Lung (tissue), 12 donors: ENCODE results near the gene NR4A3. TPM values are rescaled to one million over a fixed set of nuclear protein-coding genes. Genes with fewer than 3 reads are reported as not detected.

ENCODE experiments used
- ATAC-seq: fragments of 200-7000 bp; cut with Tn5 transposase; one replicate; pipeline ENCODE4 v1.9.1; 2020; ENCODE audit warnings: moderate number of reproducible peaks; ENCODE audit not compliant: insufficient read depth, low FRiP score
- DNase-seq, 3 donors: peaks; one replicate each; pipeline ENCODE4 v3.0.0-alpha.2; 2013 to 2017
- H3K27ac ChIP-seq, 2 donors: one replicate each; pipeline ENCODE4 v1.5.1; 2013; ENCODE audit warnings: mild to moderate bottlenecking in 2 of 2, moderate library complexity in 2 of 2, control low read depth in 1 of 2, inconsistent platforms in 1 of 2, low read depth in 1 of 2, low read length in 1 of 2
- H3K27me3 ChIP-seq, 3 donors: one replicate each; pipeline ENCODE4 v1.5.1; 2013; ENCODE audit warnings: low read length in 2 of 3; ENCODE audit not compliant: control insufficient read depth in 3 of 3, insufficient read depth in 3 of 3
- H3K36me3 ChIP-seq, 4 donors: one replicate each; pipeline ENCODE4 v1.5.1; 2013; ENCODE audit warnings: low read length in 4 of 4, mild to moderate bottlenecking in 1 of 4, moderate library complexity in 1 of 4; ENCODE audit not compliant: control insufficient read depth in 4 of 4, insufficient read depth in 4 of 4
- H3K4me1 ChIP-seq, 5 donors: one replicate each; pipeline ENCODE4 v1.5.1; 2013; ENCODE audit warnings: low read length in 5 of 5, mild to moderate bottlenecking in 2 of 5, moderate library complexity in 1 of 5; ENCODE audit not compliant: control insufficient read depth in 5 of 5, insufficient read depth in 5 of 5
- H3K4me3 ChIP-seq: one replicate; pipeline ENCODE4 v1.5.1; 2013; ENCODE audit warnings: mild to moderate bottlenecking, control low read depth, moderate library complexity
- H3K9ac ChIP-seq, 2 donors: one replicate each; pipeline ENCODE4 v1.5.1; 2013; ENCODE audit warnings: low read length in 2 of 2, control low read depth in 1 of 2; ENCODE audit not compliant: insufficient read depth in 1 of 2
- H3K9me3 ChIP-seq, 4 donors: one replicate each; pipeline ENCODE4 v1.5.1; 2013; ENCODE audit warnings: low read length in 3 of 4, mild to moderate bottlenecking in 1 of 4, moderate library complexity in 1 of 4; ENCODE audit not compliant: control insufficient read depth in 4 of 4, insufficient read depth in 3 of 4
- WGBS, 2 donors: extraction: QIAGEN DNeasy Blood & Tissue Kit; methylation state at CpG; one replicate each; pipeline ENCODE4 v1.1.7; 2013; 5-methylcytosine and 5-hydroxymethylcytosine counted together
- polyA plus RNA-seq, 2 donors: library from polyadenylated mRNA; stranded (reverse); fragments of 200-250 nt; gene quantifications; one replicate each; pipeline ENCODE4 v1.2.1, GENCODE V29; 2013
- total RNA-seq, 2 donors: library from RNA; depleted of rRNA in 1 of 2; stranded (reverse); fragments of >200 nt in 1 of 2; gene quantifications; one replicate each; pipeline ENCODE4 v1.2.1, GENCODE V29; 2014 to 2021
- TF ChIP-seq, protein P1 (sequence below): IDR thresholded peaks from 2 replicates; pipeline ENCODE4 v1.5.1; 2012; ENCODE audit warnings: mild to moderate bottlenecking; ENCODE audit errors: control extremely low read depth, extremely low read depth
- donor health status: control.
- donor health status: control.
- donor health status: Bipolar disorder and iron deficiency.
- donor health status: healthy.
- donor health status: DM: yes; HTN: yes; CAD: no.

Gene NR4A3
- total and polyA plus RNA-seq, 4 donors = 2.3 to 11.7 (median 2.6) TPM

DNA sequence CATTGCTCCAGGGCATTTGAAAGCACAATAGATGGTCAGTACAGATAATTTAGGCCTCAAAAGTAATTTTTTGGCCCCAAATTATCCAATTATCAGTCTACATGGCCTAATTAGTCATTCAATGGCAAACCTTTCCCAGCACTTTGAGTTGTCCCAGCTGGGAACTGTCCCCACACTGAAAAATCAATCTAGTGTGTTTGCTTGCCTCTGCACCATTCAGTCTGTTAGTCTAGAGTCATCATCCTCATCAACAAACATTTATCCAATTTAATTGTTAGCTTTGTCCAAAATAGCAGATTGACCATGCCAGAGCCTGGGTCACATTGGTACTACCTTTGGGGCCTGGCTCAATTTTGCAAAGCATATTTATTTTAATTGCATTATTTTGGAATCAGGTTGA, 13.9 kb downstream of the NR4A3 start:
- no peaks in the 10 kb centered on the region for H3K9me3 ChIP-seq
- no peak for ATAC-seq
- H3K27ac ChIP-seq = no peak overlapping the region
- TF ChIP-seq, protein P1, sequence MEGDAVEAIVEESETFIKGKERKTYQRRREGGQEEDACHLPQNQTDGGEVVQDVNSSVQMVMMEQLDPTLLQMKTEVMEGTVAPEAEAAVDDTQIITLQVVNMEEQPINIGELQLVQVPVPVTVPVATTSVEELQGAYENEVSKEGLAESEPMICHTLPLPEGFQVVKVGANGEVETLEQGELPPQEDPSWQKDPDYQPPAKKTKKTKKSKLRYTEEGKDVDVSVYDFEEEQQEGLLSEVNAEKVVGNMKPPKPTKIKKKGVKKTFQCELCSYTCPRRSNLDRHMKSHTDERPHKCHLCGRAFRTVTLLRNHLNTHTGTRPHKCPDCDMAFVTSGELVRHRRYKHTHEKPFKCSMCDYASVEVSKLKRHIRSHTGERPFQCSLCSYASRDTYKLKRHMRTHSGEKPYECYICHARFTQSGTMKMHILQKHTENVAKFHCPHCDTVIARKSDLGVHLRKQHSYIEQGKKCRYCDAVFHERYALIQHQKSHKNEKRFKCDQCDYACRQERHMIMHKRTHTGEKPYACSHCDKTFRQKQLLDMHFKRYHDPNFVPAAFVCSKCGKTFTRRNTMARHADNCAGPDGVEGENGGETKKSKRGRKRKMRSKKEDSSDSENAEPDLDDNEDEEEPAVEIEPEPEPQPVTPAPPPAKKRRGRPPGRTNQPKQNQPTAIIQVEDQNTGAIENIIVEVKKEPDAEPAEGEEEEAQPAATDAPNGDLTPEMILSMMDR = no peak
- no peaks in the 10 kb centered on the region for H3K4me1 ChIP-seq
- H3K4me3 ChIP-seq = no peak overlapping the region
- H3K27me3 ChIP-seq = peaks cover 0 to 39% (median 20%) of the 10 kb centered on the region in 3 donors
- peaks cover 0 to 11% (median under 1%) of the 10 kb centered on the region in 4 donors for H3K36me3 ChIP-seq
- no peak overlapping the region for H3K9ac ChIP-seq
- DNase-seq = no peak

- H3K4me1 ChIP-seq = no peaks in the 10 kb centered on the region
- H3K27ac ChIP-seq = no peak overlapping the region
- H3K36me3 ChIP-seq = peaks cover 0 to 1% (median 0%) of the 10 kb centered on the region in 4 donors
- H3K27me3 ChIP-seq = peaks cover 0 to 4% (median 0%) of the 10 kb centered on the region in 3 donors
- TF ChIP-seq, protein P1 = no peak
- ATAC-seq (no peak), DNase-seq (no peak)
- H3K9ac ChIP-seq = no peak overlapping the region
- H3K4me3 ChIP-seq = no peak overlapping the region
- WGBS, 2 donors = 87 to 92% methylated on average over 1 of the region's 1 CpG
- H3K9me3 ChIP-seq = no peaks in the 10 kb centered on the region
Observed at GRCh38 chr9:99840072-99840471, 18.4 kb downstream of the NR4A3 start.

- 77 to 85% methylated on average over 4 of the region's 4 CpGs for WGBS, 2 donors
- TF ChIP-seq, protein P1 = no peak
- Histone ChIP-seq H3K27ac (no peak overlapping the region), H3K36me3 (peaks cover 0 to 23% (median under 1%) of the 10 kb centered on the region in 4 donors), H3K4me1 (no peaks in the 10 kb centered on the region), H3K27me3 (peaks cover 0 to 2% (median 0%) of the 10 kb centered on the region in 3 donors), H3K4me3 (no peak overlapping the region), H3K9ac (no peak overlapping the region), H3K9me3 (no peaks in the 10 kb centered on the region)
- DNase-seq (no peak), ATAC-seq (no peak)
Observed at GRCh38 chr9:99845063-99845462, 23.4 kb downstream of the NR4A3 start.

DNA sequence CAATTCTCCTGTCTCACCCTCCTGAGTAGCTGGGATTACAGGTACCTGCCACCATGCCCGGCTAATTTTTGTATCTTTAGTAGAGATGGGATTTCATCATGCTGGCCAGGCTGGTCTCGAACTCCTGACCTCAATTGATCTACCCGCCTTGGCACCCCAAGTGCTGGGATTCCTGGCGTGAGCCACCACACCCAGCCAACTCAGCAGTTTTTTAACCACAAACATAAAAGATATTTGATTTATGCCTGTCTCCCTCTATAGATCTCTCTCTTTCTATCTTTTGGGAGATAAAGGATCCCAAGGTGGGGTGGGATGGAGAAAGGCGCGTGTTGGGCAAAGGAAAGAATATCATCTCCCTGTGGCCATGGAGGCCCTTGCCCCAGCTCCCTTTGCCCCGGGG, 26.8 kb downstream of the NR4A3 start:
- H3K36me3 ChIP-seq = peaks cover 0 to 30% (median under 1%) of the 10 kb centered on the region in 4 donors
- H3K9ac ChIP-seq = no peak overlapping the region
- TF ChIP-seq, protein P1 = no peak
- no peak overlapping the region for H3K4me3 ChIP-seq
- H3K9me3 ChIP-seq = no peaks in the 10 kb centered on the region
- H3K4me1 ChIP-seq = no peaks in the 10 kb centered on the region
- no peak for DNase-seq
- WGBS, 2 donors = 90 to 96% methylated on average over 7 of the region's 7 CpGs
- ATAC-seq = no peak
- no peak overlapping the region for H3K27ac ChIP-seq
- peaks cover 0 to 2% (median 0%) of the 10 kb centered on the region in 3 donors for H3K27me3 ChIP-seq
